ENCODE measurements around the gene MYF5. TPM values are rescaled to one million over a fixed set of nuclear protein-coding genes. Genes with fewer than 3 reads are reported as not detected.

MYF5 gene
- total RNA-seq, 1 donor from 2014 or later, result not detected

- Mint-ChIP-seq H3K4me3 (peak overlapping the region; percentile 88), H3K27ac (no peak overlapping the region), H3K36me3 (peaks cover 4% of the 10 kb centered on the region), H3K4me1 (ENCODE audit: unreplicated experiment) (peaks cover 21% of the 10 kb centered on the region), H3K27me3 (peaks cover 68% of the 10 kb centered on the region), H3K9me3 (no peaks in the 10 kb centered on the region)
- no peak for DNase-seq (ENCODE audit: extremely low spot score, unreplicated experiment)
- TF ChIP-seq CTCF (conservative IDR thresholded peaks at IDR 0.05), result no peak
Measured at GRCh38 chr12:80707830-80708258, 8.9 kb upstream of the MYF5 start.

- no peaks in the 10 kb centered on the region for H3K9me3 Mint-ChIP-seq
- H3K27me3 Mint-ChIP-seq, result peaks cover 68% of the 10 kb centered on the region
- peaks cover 18% of the 10 kb centered on the region for H3K4me1 Mint-ChIP-seq (ENCODE audit: unreplicated experiment)
- peak overlapping the region; percentile 88 for H3K4me3 Mint-ChIP-seq
- no peak for DNase-seq (ENCODE audit: extremely low spot score, unreplicated experiment)
- H3K27ac Mint-ChIP-seq, result peak overlapping the region; percentile 57
- peaks cover 4% of the 10 kb centered on the region for H3K36me3 Mint-ChIP-seq
- TF ChIP-seq CTCF (conservative IDR thresholded peaks at IDR 0.05), result no peak
Measured at GRCh38 chr12:80708259-80708974, 8.3 kb upstream of the MYF5 start.

- peak overlapping the region; percentile 57 for H3K27ac Mint-ChIP-seq
- TF ChIP-seq CTCF (conservative IDR thresholded peaks at IDR 0.05), result no peak
- no peaks in the 10 kb centered on the region for H3K9me3 Mint-ChIP-seq
- peaks cover 22% of the 10 kb centered on the region for H3K4me1 Mint-ChIP-seq (ENCODE audit: unreplicated experiment)
- peaks cover 4% of the 10 kb centered on the region for H3K36me3 Mint-ChIP-seq
- no peak for DNase-seq (ENCODE audit: extremely low spot score, unreplicated experiment)
- peak overlapping the region; percentile 88 for H3K4me3 Mint-ChIP-seq
- peaks cover 72% of the 10 kb centered on the region for H3K27me3 Mint-ChIP-seq
Measured at GRCh38 chr12:80708975-80709328, 7.8 kb upstream of the MYF5 start.

- peaks cover 4% of the 10 kb centered on the region for H3K36me3 Mint-ChIP-seq
- no peak for DNase-seq (ENCODE audit: extremely low spot score, unreplicated experiment)
- H3K9me3 Mint-ChIP-seq, result peaks cover 4% of the 10 kb centered on the region
- peak overlapping the region; percentile 27 for H3K4me3 Mint-ChIP-seq
- H3K4me1 Mint-ChIP-seq (ENCODE audit: unreplicated experiment), result peaks cover 33% of the 10 kb centered on the region
- TF ChIP-seq CTCF (conservative IDR thresholded peaks at IDR 0.05), result peak; percentile 66
- H3K27ac Mint-ChIP-seq, result no peak overlapping the region
- H3K27me3 Mint-ChIP-seq, result peaks cover 84% of the 10 kb centered on the region
Measured at GRCh38 chr12:80709811-80710726, 6.6 kb upstream of the MYF5 start.

GRCh38 chr12:80710727-80711449 is 5.8 kb upstream of the MYF5 start:
- DNase-seq (ENCODE audit: extremely low spot score, unreplicated experiment), result no peak
- H3K27me3 Mint-ChIP-seq, result peaks cover 85% of the 10 kb centered on the region
- H3K27ac Mint-ChIP-seq, result no peak overlapping the region
- H3K9me3 Mint-ChIP-seq, result peaks cover 5% of the 10 kb centered on the region
- H3K4me3 Mint-ChIP-seq, result no peak overlapping the region
- no peak for TF ChIP-seq CTCF (conservative IDR thresholded peaks at IDR 0.05)
- peaks cover 4% of the 10 kb centered on the region for H3K36me3 Mint-ChIP-seq
- H3K4me1 Mint-ChIP-seq (ENCODE audit: unreplicated experiment), result peaks cover 33% of the 10 kb centered on the region
